Measurements from ENCODE around the gene CD200R1. TPM values are rescaled to one million over a fixed set of nuclear protein-coding genes. Genes with fewer than 3 reads are reported as not detected.

Gene CD200R1
- total and polyA plus RNA-seq, 2 experiments from 2014 or later, result 0.18 to 0.28 TPM

DNA sequence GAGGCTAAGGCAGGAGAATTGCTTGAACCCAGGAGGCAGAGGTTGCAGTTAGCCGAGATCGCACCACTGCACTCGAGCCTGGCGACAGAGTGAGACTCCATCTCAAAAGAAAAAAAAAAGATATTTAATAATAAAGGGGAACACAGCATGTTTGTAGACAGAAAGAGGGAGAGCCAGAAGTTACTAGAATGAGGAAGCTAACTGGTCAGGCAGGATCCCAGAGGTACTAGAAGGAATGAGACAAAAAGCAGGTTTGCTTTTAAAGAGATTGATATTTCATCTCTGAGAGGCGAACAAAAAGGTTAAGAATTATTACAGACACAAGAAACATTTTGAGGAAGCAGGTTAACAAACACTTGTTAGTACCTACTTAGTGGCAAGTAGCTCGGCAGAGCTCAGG, 9.2 kb downstream of the CD200R1 start:
- no peaks in the 10 kb centered on the region for H3K27me3 ChIP-seq (ENCODE audit: insufficient read depth)
- H3K79me2 ChIP-seq (replicated peaks; ENCODE audit: insufficient read depth), result no peaks in the 10 kb centered on the region
- no peak overlapping the region for H3K4me2 ChIP-seq
- H3K9me3 Mint-ChIP-seq, result peaks cover 21% of the 10 kb centered on the region
- H3F3A ChIP-seq (replicated peaks; ENCODE audit: low read depth), result no peaks in the 10 kb centered on the region
- TF ChIP-seq EZH2phosphoT487 (IDR thresholded peaks at IDR 0.05; ENCODE audit: unreplicated experiment) (no peak), CREB1 (CRISPR knock-in tag; IDR thresholded peaks at IDR 0.05; ENCODE audit: low read depth) (no peak), ZNF331 (CRISPR knock-in tag; IDR thresholded peaks at IDR 0.05; ENCODE audit: low read depth) (no peak), NANOG (IDR thresholded peaks at IDR 0.05; ENCODE audit: borderline replicate concordance) (no peak), ZNF114 (CRISPR knock-in tag; IDR thresholded peaks at IDR 0.05) (no peak), POLR2AphosphoS5 (IDR thresholded peaks at IDR 0.05; ENCODE audit: low read depth) (no peak), STAT1 (IDR thresholded peaks at IDR 0.05; ENCODE audit: unreplicated experiment) (no peak), JUNB (IDR thresholded peaks at IDR 0.05; ENCODE audit: unreplicated experiment) (no peak), EZH2 (IDR thresholded peaks at IDR 0.05; ENCODE audit: low read depth, unreplicated experiment) (no peak)
- TF ChIP-seq, protein P1, sequence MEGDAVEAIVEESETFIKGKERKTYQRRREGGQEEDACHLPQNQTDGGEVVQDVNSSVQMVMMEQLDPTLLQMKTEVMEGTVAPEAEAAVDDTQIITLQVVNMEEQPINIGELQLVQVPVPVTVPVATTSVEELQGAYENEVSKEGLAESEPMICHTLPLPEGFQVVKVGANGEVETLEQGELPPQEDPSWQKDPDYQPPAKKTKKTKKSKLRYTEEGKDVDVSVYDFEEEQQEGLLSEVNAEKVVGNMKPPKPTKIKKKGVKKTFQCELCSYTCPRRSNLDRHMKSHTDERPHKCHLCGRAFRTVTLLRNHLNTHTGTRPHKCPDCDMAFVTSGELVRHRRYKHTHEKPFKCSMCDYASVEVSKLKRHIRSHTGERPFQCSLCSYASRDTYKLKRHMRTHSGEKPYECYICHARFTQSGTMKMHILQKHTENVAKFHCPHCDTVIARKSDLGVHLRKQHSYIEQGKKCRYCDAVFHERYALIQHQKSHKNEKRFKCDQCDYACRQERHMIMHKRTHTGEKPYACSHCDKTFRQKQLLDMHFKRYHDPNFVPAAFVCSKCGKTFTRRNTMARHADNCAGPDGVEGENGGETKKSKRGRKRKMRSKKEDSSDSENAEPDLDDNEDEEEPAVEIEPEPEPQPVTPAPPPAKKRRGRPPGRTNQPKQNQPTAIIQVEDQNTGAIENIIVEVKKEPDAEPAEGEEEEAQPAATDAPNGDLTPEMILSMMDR (conservative IDR thresholded peaks at IDR 0.05; ENCODE audit: low read depth in 2 of 2), result no peak
- TF ChIP-seq, protein P2, sequence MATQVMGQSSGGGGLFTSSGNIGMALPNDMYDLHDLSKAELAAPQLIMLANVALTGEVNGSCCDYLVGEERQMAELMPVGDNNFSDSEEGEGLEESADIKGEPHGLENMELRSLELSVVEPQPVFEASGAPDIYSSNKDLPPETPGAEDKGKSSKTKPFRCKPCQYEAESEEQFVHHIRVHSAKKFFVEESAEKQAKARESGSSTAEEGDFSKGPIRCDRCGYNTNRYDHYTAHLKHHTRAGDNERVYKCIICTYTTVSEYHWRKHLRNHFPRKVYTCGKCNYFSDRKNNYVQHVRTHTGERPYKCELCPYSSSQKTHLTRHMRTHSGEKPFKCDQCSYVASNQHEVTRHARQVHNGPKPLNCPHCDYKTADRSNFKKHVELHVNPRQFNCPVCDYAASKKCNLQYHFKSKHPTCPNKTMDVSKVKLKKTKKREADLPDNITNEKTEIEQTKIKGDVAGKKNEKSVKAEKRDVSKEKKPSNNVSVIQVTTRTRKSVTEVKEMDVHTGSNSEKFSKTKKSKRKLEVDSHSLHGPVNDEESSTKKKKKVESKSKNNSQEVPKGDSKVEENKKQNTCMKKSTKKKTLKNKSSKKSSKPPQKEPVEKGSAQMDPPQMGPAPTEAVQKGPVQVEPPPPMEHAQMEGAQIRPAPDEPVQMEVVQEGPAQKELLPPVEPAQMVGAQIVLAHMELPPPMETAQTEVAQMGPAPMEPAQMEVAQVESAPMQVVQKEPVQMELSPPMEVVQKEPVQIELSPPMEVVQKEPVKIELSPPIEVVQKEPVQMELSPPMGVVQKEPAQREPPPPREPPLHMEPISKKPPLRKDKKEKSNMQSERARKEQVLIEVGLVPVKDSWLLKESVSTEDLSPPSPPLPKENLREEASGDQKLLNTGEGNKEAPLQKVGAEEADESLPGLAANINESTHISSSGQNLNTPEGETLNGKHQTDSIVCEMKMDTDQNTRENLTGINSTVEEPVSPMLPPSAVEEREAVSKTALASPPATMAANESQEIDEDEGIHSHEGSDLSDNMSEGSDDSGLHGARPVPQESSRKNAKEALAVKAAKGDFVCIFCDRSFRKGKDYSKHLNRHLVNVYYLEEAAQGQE (IDR thresholded peaks at IDR 0.05; ENCODE audit: unreplicated experiment), result no peak
- TF ChIP-seq, protein P3, sequence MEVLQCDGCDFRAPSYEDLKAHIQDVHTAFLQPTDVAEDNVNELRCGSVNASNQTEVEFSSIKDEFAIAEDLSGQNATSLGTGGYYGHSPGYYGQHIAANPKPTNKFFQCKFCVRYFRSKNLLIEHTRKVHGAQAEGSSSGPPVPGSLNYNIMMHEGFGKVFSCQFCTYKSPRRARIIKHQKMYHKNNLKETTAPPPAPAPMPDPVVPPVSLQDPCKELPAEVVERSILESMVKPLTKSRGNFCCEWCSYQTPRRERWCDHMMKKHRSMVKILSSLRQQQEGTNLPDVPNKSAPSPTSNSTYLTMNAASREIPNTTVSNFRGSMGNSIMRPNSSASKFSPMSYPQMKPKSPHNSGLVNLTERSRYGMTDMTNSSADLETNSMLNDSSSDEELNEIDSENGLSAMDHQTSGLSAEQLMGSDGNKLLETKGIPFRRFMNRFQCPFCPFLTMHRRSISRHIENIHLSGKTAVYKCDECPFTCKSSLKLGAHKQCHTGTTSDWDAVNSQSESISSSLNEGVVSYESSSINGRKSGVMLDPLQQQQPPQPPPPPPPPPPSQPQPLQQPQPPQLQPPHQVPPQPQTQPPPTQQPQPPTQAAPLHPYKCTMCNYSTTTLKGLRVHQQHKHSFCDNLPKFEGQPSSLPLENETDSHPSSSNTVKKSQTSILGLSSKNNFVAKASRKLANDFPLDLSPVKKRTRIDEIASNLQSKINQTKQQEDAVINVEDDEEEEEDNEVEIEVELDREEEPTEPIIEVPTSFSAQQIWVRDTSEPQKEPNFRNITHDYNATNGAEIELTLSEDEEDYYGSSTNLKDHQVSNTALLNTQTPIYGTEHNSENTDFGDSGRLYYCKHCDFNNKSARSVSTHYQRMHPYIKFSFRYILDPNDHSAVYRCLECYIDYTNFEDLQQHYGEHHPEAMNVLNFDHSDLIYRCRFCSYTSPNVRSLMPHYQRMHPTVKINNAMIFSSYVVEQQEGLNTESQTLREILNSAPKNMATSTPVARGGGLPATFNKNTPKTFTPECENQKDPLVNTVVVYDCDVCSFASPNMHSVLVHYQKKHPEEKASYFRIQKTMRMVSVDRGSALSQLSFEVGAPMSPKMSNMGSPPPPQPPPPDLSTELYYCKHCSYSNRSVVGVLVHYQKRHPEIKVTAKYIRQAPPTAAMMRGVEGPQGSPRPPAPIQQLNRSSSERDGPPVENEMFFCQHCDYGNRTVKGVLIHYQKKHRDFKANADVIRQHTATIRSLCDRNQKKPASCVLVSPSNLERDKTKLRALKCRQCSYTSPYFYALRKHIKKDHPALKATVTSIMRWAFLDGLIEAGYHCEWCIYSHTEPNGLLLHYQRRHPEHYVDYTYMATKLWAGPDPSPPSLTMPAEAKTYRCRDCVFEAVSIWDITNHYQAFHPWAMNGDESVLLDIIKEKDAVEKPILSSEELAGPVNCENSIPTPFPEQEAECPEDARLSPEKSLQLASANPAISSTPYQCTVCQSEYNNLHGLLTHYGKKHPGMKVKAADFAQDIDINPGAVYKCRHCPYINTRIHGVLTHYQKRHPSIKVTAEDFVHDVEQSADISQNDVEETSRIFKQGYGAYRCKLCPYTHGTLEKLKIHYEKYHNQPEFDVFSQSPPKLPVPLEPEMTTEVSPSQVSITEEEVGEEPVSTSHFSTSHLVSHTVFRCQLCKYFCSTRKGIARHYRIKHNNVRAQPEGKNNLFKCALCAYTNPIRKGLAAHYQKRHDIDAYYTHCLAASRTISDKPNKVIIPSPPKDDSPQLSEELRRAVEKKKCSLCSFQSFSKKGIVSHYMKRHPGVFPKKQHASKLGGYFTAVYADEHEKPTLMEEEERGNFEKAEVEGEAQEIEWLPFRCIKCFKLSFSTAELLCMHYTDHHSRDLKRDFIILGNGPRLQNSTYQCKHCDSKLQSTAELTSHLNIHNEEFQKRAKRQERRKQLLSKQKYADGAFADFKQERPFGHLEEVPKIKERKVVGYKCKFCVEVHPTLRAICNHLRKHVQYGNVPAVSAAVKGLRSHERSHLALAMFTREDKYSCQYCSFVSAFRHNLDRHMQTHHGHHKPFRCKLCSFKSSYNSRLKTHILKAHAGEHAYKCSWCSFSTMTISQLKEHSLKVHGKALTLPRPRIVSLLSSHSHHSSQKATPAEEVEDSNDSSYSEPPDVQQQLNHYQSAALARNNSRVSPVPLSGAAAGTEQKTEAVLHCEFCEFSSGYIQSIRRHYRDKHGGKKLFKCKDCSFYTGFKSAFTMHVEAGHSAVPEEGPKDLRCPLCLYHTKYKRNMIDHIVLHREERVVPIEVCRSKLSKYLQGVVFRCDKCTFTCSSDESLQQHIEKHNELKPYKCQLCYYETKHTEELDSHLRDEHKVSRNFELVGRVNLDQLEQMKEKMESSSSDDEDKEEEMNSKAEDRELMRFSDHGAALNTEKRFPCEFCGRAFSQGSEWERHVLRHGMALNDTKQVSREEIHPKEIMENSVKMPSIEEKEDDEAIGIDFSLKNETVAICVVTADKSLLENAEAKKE (CRISPR knock-in tag; IDR thresholded peaks at IDR 0.05), result no peak
- TF ChIP-seq, protein P4, sequence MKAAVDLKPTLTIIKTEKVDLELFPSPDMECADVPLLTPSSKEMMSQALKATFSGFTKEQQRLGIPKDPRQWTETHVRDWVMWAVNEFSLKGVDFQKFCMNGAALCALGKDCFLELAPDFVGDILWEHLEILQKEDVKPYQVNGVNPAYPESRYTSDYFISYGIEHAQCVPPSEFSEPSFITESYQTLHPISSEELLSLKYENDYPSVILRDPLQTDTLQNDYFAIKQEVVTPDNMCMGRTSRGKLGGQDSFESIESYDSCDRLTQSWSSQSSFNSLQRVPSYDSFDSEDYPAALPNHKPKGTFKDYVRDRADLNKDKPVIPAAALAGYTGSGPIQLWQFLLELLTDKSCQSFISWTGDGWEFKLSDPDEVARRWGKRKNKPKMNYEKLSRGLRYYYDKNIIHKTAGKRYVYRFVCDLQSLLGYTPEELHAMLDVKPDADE (IDR thresholded peaks at IDR 0.05), result no peak
- no peak overlapping the region for H3K27ac ChIP-seq (ENCODE audit: low read depth)
- no peaks in the 10 kb centered on the region for H3K4me1 ChIP-seq (ENCODE audit: insufficient read depth)
- H3K9me2 ChIP-seq (ENCODE audit: insufficient read depth), result no peaks in the 10 kb centered on the region
- H4K20me1 ChIP-seq (replicated peaks; ENCODE audit: insufficient read depth), result no peaks in the 10 kb centered on the region
- no peak overlapping the region for H3K27ac Mint-ChIP-seq
- no peaks in the 10 kb centered on the region for H3K4me1 Mint-ChIP-seq
- ATAC-seq (no peak), DNase-seq (ENCODE audit: low spot score) (no peak)
- H3K4me3 ChIP-seq, result no peak overlapping the region
- H3K4me3 Mint-ChIP-seq, result no peak overlapping the region
- H3K36me3 Mint-ChIP-seq (ENCODE audit: low read depth), result peaks cover 17% of the 10 kb centered on the region
- peaks cover 2% of the 10 kb centered on the region for H3K27me3 Mint-ChIP-seq (ENCODE audit: insufficient read depth, low read depth, poor library complexity)
- no peak overlapping the region for H2AFZ ChIP-seq
- no peaks in the 10 kb centered on the region for H3K36me3 ChIP-seq (ENCODE audit: insufficient read depth)

Measured in GM23338 (cell line).